Suprapubic skin (tissue), 3 donors: ENCODE data around the gene SPPL3.

Experiments
- CTCF ChIP-seq, 2 donors: fragments of 200-600 bp in 1 of 2; fragments of 450-650 bp in 1 of 2; sonication (generic) in 1 of 2; IDR thresholded peaks; one replicate each; pipeline ENCODE4 v1.5.1; 2016 to 2019; ENCODE audit warnings: antibody characterized with exemption in 2 of 2, mild to moderate bottlenecking in 1 of 2, moderate library complexity in 1 of 2
- POLR2A ChIP-seq, 2 donors: fragments of 450-650 bp; IDR thresholded peaks; one replicate each; pipeline ENCODE4 v1.6.1; 2017; ENCODE audit warnings: antibody characterized with exemption in 2 of 2, mild to moderate bottlenecking in 2 of 2, moderate library complexity in 2 of 2

GRCh38 chr12:120790114-120790513 is 114.0 kb downstream of the SPPL3 start:
- TF ChIP-seq CTCF (IDR thresholded peaks at IDR 0.05): no peak
- no peak for TF ChIP-seq POLR2A (IDR thresholded peaks at IDR 0.05)
